ENCODE results near the gene SF3A2. TPM values are rescaled to one million over a fixed set of nuclear protein-coding genes. Genes with fewer than 3 reads are reported as not detected.
A peak's percentile ranks its signal among the peaks of the same experiment; 100 is the strongest.
"Not testable (repeated sequence)": the region's sequence is repeated elsewhere in the genome, so short reads cannot be mapped to it uniquely, and the experiment has no call there.

SF3A2 gene
- polyA plus RNA-seq, 12 donors, result 43.8 to 91.0 (median 53.3) TPM; not detected in 1

DNA sequence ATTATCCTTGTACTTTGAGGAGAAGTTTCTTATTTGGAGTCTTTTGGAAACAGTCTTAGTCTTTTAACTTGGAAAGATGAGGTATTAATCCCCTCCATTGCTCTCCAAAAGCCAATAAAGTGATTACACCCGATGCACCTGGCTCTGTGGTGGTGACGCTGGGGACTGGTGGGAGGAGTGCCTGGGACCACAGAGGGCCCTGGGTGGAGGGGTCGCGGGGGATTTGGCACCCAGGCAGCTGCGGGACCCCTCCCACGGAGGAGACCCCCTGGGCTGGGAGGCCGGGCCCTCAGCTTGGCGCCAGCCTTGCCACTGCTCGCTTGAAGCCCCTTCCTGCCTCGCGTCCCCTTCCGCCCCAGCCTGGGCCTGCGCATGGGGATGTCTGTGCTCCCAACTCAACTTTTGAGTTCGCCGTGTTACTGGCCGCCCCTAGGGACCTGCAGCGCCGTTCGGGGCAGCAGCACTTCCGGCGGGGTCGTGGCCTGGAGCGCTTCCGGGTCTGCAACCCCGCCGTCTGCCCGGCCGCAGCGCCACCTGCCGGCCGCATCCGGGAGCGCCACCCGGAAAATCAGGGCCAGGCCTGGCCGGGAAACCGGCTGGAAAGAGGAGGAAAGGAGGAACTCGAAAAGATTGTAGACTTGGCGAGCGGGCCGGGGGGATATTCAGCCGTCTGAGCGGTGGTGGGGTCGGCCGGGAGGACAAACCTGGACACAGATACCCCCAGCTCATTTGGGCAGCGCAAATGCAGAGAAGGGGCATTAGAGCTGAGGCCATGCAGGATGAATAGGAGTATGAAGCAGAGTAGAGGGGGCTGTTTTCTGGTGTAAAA is 36.9 kb downstream of the SF3A2 start:
- DNase-seq, result peak; percentile 81

DNA sequence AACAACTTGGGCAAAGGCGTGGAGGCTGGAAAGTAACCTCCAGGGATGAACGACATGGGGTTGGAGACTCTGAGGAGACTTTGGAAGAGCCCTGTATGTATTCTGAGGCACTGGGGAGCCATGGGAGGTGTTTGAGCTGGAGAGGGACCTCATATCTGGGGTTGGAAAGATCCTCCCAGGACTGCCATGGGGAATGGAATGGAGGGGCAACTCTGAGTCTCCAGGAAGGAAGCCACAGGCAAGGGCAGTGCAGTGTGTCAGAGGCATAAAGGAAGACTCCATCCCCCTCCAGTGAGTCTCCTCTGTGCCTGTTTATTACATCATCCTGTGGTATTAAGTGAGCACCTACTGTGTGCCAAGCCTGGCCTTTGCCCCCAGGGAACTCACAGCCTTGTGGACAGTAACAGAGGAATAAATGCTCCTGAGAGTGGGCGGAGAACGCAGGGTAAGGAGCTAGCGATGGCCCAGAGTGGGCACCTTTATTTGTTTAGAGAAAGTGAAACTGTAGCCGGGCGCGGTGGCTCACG is 37.6 kb downstream of the SF3A2 start:
- no peak for DNase-seq

DNA sequence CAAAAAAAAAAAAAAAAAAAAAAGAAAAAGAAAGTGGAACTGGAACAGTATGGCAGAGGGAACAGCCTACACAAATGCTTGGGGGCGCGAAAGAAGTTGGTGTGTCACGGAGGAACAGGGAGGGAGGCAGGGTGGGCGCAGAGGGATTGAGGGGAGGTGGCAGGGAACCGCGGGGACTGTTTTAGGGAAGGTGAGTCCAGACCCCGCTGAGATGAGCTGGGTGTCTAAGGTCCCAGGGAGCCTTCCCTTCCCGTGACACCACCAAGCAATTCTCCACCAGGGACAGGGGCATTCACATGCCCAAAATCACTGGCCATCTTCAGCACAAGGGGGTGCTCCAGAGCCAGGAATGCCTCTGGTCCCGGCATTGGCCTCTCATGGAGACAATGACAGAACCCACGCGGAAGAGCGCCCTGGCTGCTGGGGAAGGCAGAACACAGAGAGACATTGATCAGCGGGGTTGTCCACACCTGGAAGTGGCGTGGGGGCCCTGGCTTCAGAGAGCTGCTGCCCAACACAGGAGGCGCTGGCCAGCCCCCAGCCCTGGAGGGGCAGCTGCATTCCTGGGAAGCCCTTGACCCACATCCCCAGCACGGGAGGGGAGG is 38.4 kb downstream of the SF3A2 start:
- peak; percentile 66 for DNase-seq

DNA sequence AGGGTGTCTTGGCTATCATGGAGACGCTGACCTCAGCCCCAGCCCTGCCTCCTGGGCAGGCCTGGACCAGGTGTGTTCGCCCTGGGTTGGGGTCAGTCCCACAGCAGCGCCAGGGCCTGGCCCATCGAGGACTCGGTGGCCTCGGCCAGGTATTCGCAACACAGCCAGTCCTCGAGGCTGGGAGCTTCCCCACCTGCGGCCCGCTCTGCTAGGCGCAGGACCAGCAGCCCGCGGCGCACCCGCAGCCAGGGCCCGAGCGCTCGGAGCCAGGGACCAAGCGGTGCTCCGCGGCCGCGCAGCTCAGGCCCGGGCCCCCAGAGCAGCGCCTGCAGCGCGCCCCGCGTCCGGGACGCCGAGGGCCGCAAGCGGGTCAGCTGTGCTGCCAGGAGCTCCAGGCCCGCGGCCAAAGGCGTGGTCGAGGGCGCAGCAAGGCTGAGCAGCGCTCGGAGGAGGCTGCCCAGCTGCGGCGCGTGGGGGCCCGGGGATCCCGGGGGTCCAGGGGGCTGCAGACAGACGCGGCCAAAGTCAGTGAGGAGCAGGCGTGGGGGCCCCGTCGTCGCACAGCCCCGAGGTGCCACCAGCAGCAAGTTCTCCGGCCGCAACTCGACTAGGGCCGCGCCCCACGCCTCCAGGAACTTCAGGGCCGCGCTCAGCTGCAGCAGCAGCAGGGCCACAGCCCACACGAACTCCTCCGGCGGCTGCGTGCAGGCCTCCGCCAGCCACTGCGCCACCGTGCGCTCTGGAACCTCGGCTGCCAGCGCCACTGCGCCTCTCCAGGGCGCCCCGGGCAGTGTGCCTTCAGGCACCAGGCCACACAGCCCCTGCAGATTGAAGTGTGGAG is 39.2 kb downstream of the SF3A2 start:
- DNase-seq, result no peak

DNA sequence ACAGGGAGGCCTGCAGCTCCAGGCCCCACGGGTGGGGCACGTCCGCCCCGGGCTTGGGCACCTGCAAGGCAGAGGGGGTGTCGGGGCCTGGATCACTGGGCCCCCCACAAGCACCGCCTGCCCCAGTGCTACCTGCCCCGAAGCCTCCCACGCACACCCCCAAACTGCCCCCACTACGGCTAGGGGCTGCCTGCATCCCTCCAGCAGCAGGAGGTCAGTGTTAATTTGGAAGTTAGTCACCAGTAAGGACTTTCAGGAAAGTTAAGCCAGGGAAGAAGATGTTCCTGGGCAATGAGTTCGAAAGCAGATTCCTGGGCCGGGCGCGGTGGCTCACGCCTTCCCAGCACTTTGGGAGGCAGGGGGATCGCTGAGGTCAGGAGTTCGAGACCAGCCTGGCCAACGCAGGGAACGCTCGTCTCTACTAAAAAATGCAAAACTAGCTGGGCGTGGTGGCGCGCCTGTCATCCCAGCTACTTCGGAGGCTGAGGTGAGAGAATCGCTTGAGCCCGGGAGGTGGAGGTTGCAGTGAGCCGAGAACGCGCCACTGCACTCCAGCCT is 39.9 kb downstream of the SF3A2 start:
- no peak for DNase-seq

- DNase-seq, result no peak
Measured at GRCh38 chr19:2277138-2277537, 40.5 kb downstream of the SF3A2 start.

DNA sequence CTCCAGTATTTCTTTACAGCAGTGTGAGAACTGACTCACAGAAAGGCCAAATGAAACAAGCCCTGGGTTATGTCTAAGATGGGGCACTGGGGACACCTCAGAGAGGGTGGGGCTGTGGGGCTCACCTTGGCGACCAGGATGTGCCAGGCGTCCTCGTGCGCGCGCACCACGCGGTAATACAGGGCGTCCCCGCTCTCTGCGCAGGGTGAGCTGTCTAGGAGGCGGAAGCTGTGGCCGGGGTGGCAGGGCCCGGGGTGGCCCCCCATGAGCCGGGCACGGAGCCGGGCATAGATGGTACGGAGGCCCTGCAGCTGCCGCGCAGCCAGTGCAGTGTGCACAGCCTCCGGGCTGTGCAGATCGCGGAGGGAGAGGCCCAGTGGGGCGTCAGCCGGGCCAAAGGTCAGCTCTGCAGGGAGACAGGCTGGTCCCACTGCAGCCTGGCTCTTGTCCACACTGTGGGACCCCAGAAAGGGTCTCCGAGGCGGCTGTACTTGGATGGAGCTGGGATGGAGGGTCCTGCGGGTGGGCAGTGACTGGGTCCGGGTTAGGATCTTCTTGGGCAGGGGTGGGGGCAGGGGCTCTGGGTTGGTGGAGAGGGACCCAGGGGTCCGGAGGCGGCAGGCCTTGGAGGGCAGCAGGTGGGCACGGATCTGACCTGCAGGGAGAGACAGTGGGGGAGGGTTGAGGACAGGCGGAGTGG is 42.0 kb downstream of the SF3A2 start:
- DNase-seq, result no peak

DNA sequence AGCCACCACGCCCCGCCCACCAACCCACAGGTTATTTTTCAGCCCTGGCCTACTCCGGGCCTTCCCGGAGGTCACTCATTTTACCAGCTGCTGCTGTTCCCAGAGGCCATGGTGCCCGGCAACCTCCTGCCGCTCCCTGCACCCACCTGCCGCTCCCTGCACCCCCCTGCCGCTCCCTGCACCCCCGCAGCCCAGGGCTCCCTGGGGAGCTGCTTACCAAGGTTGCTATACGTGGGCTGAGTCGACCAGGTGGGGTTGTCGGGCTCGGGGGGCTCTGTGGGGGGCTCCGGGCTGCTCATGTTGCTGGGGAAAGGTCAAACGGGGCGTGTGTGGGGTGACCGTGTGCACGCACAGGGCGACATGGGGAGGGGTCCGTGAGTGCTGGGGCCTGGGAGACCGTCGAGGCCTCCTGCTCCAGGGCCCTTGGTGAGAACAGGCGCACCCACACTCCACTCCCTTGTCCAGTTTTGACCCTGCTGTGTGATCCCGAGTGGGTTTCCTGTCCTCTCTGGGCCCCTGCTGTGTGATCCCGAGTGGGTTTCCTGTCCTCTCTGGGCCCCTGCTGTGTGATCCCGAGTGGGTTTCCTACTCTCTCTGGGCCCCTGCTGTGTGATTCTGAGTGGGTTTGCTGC is 44.1 kb downstream of the SF3A2 start:
- no peak for DNase-seq

GRCh38 chr19:2281265-2282061 is 44.8 kb downstream of the SF3A2 start:
- DNase-seq, result not testable (repeated sequence)

DNA sequence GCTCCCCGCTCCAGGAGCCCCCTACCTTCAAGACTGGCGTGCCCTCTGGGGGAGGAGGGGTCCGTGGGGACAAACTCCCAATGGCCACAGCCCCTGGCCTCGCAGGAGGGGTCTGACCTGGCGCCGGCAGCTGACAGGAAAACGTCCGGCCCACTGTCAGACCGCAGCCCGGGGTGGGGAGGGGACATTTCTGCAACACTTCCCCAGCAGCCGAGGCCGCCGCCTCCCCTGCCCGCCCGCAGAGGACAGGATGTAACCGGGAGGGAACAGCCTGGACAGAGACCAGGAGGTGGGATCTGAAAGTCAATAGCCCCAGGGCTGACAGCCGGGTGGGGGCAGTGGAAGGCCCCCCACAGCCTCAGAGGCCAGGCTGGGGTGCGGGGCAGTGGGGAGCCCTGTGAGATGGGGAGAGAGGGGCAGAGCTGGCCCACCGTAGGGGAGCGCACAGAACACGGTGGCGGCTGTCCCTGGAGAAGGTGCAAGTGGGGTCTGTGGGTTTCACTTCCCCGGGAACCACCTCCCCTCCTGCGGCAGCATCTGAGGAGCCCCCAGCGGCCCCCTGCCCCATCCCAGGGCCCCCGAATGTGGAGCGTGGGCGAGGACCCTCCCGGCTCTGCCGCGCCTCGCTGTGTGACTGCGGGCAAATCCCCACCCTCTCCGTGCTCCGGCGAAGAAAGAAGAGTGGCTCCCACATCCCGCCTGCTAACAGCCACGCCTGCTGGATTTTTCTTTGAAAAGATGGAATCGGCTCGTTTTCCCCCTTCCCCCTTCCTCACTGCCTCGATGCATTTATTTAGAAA is 45.6 kb downstream of the SF3A2 start, which contains the start of gene PEAK3:
TSS of gene PEAK3 (minus strand) at position 114 of the 800 bp plus-strand sequence. CDS start 1,244 bp downstream, outside the sequence.
- DNase-seq, result peak; percentile 52

GRCh38 chr19:2282862-2283237 is 46.2 kb downstream of the SF3A2 start:
- no peak for DNase-seq

DNA sequence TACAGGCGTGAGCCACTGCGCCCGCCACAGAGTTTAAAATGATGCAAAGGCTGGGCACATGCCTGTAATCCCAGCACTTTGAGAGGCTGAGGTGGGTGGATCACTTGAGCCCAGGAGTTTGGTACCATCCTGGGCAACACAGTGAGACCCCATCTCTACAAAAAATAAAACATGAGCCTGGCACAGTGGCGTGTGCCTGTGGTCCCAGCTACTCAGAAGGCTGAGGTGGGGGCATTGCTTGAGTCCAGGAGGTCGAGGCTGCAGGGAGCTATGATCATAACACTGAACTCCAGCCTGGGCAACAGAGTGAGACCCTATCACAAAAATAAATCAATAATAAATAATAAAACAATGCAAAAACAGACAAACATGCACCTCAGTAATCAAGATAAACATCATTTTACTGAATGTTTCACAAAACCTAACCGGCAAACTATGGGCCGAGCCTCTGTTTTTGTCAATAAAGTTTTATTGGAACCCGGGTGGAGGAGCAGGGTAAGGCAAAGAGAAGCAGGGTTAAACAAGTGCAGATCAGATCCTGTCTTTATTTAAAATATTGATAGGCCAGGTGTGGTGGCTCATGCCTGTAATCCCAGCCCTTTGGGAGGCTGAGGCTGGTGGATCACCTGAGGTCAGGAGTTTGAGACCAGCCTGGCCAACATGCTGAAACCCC is 47.3 kb downstream of the SF3A2 start:
- no peak for DNase-seq

DNA sequence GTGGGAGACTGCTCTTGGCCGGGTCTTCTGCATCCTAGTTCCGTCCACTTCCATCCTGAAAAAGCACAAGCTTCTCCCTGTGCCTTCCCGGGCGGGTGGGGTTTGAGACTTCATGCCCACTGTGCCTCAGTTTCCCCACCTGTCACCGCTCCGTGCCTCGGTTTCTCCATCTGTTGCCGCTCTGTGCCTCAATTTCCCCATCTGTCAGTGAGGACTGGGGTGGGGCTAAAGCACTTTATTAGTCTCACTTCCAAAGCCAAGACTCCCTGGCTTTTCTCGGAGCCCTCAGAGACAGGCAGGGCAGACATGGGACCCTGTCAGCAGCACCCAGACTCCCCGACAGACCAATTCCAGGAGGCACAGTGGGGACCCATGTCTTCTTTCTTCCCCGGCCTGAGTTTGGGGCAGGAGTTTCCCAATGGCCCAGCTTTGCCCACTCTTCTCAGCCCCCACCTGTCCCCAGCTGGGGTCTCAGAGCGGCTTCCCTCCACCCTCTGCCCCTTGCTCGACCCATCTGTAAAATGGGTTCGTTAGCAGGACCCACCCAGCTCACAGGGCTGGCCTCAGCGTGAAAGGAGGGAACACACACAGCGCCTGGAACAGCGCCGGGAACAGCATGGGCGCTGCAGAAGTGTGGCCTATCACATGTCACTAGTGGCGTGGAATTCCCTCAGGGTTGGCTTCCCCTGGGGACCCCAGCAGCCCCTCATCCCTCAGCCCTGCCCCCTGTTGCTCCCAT is 49.9 kb downstream of the SF3A2 start:
- DNase-seq, result no peak

- DNase-seq, result no peak
Measured at GRCh38 chr19:2287585-2288337, 51.1 kb downstream of the SF3A2 start.

DNA sequence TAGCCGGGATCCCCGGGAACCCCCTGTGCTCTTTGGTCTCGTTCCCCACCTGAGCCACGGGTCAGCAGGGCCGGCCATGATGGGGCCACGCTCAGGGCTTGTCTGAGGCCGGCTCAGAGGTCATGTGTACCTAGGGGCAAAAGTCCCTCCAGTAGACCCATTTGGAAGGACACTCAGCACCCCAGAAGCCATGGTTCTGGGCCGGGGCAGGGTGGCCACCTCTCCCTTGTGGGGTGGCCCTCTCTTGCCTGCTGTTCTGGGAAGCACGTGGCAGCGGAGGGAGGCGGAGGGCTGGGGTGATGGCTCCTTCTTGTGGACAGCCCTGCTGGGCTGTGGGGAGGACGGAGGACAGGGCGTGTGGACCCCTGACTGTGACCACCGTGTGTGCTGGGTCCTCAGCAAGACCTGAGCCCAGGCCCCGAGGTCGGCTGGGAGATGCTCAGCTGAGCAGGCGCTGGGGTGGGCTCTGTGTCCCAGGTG is 51.8 kb downstream of the SF3A2 start:
- DNase-seq, result no peak
